Type B pancreatic cell (in vitro differentiated cells): ENCODE data around the gene CAPN13. TPM values are rescaled to one million over a fixed set of nuclear protein-coding genes. Genes with fewer than 3 reads are reported as not detected.

ENCODE experiments used
- DNase-seq: peaks from one replicate; pipeline ENCODE4 v3.0.0; 2021; ENCODE audit warnings: mixed read lengths; ENCODE audit not compliant: unreplicated experiment; ENCODE audit errors: extremely low spot score
- H3K27ac Mint-ChIP-seq: 2 replicates; pipeline ENCODE4 v1.8.0; 2021; ENCODE audit warnings: mild to moderate bottlenecking, mixed read lengths
- H3K27me3 Mint-ChIP-seq: 2 replicates; pipeline ENCODE4 v1.8.0; 2021; ENCODE audit warnings: mixed read lengths
- H3K36me3 Mint-ChIP-seq: 2 replicates; pipeline ENCODE4 v1.8.0; 2021; ENCODE audit warnings: mixed read lengths
- H3K4me1 Mint-ChIP-seq: one replicate; pipeline ENCODE4 v1.8.0; 2021; ENCODE audit warnings: mixed read lengths; ENCODE audit not compliant: unreplicated experiment
- H3K4me3 Mint-ChIP-seq: 2 replicates; pipeline ENCODE4 v1.8.0; 2021; ENCODE audit warnings: mild to moderate bottlenecking, mixed read lengths
- H3K9me3 Mint-ChIP-seq: 2 replicates; pipeline ENCODE4 v1.8.0; 2021; ENCODE audit warnings: mixed read lengths
- CTCF ChIP-seq: fragments of 200-600 bp; sonication (generic); conservative IDR thresholded peaks from 2 replicates; pipeline ENCODE4 v1.5.0; 2021; ENCODE audit warnings: antibody characterized with exemption, mild to moderate bottlenecking
- total RNA-seq: library from RNA; stranded (reverse); gene quantifications from 2 replicates; pipeline ENCODE4 v1.2.1, GENCODE V29; 2021; ENCODE audit warnings: low replicate concordance

The CAPN13 gene
- total RNA-seq, 1 donor from 2014 or later, result 4.9 TPM

DNA sequence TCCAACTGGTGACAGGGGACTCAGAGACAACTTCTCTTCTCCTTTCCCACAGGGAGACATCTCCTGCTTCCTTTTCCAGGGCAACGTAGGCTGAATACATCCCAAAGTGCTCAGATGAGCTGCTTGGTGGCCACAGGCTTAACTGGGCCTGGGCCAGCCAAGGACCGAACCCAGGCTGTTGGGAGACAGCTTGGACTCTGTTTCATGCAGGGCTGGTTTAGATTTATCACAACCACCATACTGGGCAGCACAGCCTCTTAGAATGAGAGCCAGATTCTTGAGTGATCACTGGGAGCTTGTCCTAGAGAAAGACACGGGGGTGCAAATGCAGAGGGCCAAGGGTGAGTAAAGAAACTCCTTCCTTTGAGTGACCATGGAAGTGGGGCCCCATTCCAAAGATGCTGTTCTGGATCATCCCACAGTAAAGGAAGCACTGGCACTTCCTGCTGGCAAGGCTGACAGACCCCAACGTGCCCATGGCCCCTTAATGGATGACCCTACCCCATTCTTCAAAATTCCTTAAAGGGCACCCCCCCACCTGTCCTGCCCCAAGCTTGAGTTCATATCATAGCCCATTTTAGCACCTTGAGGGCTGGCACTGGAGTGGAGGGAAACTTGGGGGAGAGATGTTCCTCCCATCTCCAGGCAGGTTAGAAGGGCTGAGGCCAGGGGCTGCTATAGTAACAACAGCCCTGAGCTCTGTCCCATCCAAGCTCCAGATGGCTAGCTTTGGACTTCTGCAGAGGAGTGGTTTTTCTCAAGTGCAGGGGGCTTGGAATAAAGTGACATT, 84.1 kb downstream of the CAPN13 start:
- no peak for TF ChIP-seq CTCF
- Mint-ChIP-seq H3K36me3 (no peaks in the 10 kb centered on the region), H3K4me3 (no peak overlapping the region), H3K9me3 (no peaks in the 10 kb centered on the region), H3K27ac (no peak overlapping the region), H3K27me3 (peaks cover 15% of the 10 kb centered on the region), H3K4me1 (no peaks in the 10 kb centered on the region)
- peak; percentile 32 for DNase-seq

GRCh38 chr2:30721668-30722647, 85.3 kb downstream of the CAPN13 start:
- no peak overlapping the region for H3K4me3 Mint-ChIP-seq
- no peak for TF ChIP-seq CTCF
- H3K36me3 Mint-ChIP-seq, result no peaks in the 10 kb centered on the region
- peaks cover 16% of the 10 kb centered on the region for H3K27me3 Mint-ChIP-seq
- no peaks in the 10 kb centered on the region for H3K4me1 Mint-ChIP-seq
- peak; percentile 32 for DNase-seq
- no peak overlapping the region for H3K27ac Mint-ChIP-seq
- H3K9me3 Mint-ChIP-seq, result no peaks in the 10 kb centered on the region

DNA sequence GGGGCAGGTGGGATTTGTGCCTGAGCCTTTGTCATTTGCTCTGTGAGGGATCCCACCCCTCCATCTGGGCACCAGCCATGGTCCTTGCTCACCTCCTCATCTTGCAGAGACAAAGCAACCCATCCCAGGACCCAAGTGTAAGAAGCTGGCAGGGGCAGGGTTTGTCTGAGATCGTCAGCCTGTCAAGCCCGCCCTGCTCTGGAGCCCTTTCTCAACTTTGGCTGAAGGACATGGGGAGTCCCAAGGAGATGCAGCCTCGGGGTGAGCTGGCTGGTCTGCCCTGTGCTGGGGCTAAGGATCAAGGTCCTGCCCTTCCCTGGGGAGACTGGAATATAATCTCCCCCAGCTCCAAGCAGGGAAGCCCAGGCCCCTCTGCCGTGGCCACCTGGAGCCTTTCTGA, 86.0 kb downstream of the CAPN13 start:
- peak; percentile 45 for DNase-seq
- Mint-ChIP-seq H3K27me3 (peaks cover 20% of the 10 kb centered on the region), H3K9me3 (no peaks in the 10 kb centered on the region), H3K4me3 (no peak overlapping the region), H3K4me1 (no peaks in the 10 kb centered on the region), H3K36me3 (no peaks in the 10 kb centered on the region), H3K27ac (no peak overlapping the region)
- no peak for TF ChIP-seq CTCF

DNA sequence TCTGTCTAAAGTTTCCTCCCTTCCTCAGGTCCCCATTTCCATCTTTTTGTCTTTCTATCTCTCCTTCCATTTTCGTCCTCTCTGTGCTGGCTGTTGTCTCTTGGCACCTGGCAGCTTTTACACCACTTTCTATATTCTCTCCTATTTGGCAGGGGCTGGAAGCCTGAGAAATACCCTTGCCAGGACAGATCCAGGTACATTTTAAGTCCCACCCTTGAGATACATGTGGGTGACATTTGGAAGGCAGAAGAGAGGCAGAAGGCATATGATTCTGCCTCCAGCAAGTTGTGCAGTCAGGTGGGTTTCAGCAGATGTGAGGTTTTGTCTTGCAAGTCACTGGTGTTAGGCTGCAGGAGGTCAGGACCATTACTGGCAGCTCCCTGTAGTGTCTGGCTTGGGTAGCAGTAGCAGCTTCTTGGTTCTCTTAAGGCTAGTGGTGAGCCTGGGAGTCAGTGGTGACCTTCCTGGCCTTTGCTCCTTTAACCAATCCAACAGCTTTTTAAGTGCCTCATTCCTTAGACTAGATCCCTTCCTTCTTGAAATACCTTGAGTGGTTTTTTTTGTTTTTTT, 90.1 kb downstream of the CAPN13 start:
- Mint-ChIP-seq H3K4me3 (no peak overlapping the region), H3K36me3 (no peaks in the 10 kb centered on the region), H3K4me1 (no peaks in the 10 kb centered on the region), H3K27ac (no peak overlapping the region), H3K9me3 (no peaks in the 10 kb centered on the region), H3K27me3 (peaks cover 20% of the 10 kb centered on the region)
- TF ChIP-seq CTCF, result no peak
- DNase-seq, result peak; percentile 11

DNA sequence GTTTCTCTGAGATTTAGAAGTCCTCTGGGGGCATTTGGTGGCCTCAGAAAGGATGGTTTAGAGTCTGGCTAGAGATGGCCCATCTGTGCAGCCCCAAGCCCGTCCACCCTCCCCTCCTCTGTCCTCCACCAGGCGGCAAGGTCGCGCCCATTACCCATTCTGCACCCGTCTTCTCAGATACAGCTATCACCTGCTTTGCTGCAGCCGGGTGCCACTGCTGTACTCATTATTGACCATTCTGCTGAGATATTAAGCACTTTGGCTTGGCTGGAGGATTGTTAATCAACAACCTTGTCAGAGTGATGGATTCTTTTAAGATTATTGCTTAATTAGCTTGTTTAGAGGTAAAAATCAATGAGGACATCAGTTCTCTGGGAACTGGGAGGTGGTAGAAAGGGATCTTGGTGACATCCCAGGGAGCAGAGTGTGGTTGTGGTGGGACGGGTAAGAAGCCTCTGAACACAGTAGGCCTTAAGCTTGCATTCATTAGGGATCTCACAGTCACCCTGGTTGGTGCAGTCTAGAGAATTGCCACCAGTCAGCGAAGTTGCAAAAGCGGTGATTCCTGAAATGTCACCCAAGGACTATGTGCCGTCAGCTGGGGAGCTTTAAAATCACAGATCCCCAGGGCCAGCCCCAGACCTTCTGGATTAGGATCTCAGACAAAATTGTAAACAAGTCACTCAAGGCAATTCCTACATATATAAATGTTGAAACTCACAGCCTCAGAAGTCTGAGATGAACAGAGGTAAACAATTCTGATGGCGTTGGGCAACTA, 90.9 kb downstream of the CAPN13 start:
- Mint-ChIP-seq H3K27me3 (peaks cover 20% of the 10 kb centered on the region), H3K4me1 (no peaks in the 10 kb centered on the region), H3K27ac (no peak overlapping the region), H3K4me3 (no peak overlapping the region), H3K9me3 (no peaks in the 10 kb centered on the region), H3K36me3 (no peaks in the 10 kb centered on the region)
- peak; percentile 27 for DNase-seq
- TF ChIP-seq CTCF, result no peak
